KMS-11 (cell line): Measurements from ENCODE around the gene PRLR.

ENCODE experiments used
- H2AFZ ChIP-seq: fragments of 200-600 bp; sonication (generic); 2 replicates; pipeline ENCODE4 v1.6.1; 2016; ENCODE audit warnings: antibody characterized with exemption, mixed run types, low read depth
- H3K27ac ChIP-seq: fragments of 200-600 bp; sonication (generic); 2 replicates; pipeline ENCODE4 v1.6.1; 2016; ENCODE audit warnings: mild to moderate bottlenecking, mixed run types
- H3K27me3 ChIP-seq: fragments of 200-600 bp; sonication (generic); 2 replicates; pipeline ENCODE4 v1.6.1; 2017; ENCODE audit warnings: mild to moderate bottlenecking, low read depth, mixed run types, moderate library complexity; ENCODE audit not compliant: insufficient read depth
- H3K36me3 ChIP-seq: fragments of 200-600 bp; sonication (generic); 2 replicates; pipeline ENCODE4 v1.6.1; 2017; ENCODE audit warnings: mild to moderate bottlenecking, mixed run types; ENCODE audit not compliant: insufficient read depth
- H3K4me1 ChIP-seq: fragments of 200-600 bp; sonication (generic); 2 replicates; pipeline ENCODE4 v1.6.1; 2016; ENCODE audit warnings: mild to moderate bottlenecking, low read depth, mixed run types; ENCODE audit not compliant: poor library complexity, severe bottlenecking
- H3K4me2 ChIP-seq: fragments of 200-600 bp; sonication (generic); 2 replicates; pipeline ENCODE4 v1.7.0; 2016; ENCODE audit warnings: mild to moderate bottlenecking, mixed run types
- H3K4me3 ChIP-seq: fragments of 200-600 bp; sonication (generic); IDR thresholded peaks from 2 replicates; pipeline ENCODE4 v1.6.1; 2017; ENCODE audit warnings: low read depth, low read length, mixed read lengths; ENCODE audit not compliant: insufficient read depth
- H3K79me2 ChIP-seq: fragments of 200-600 bp; sonication (generic); 2 replicates; pipeline ENCODE4 v1.6.1; 2016; ENCODE audit warnings: low read depth, mixed run types; ENCODE audit not compliant: insufficient read depth
- H3K9ac ChIP-seq: fragments of 200-600 bp; sonication (generic); 2 replicates; pipeline ENCODE4 v1.6.1; 2016; ENCODE audit warnings: mild to moderate bottlenecking, mixed run types
- H4K20me1 ChIP-seq: fragments of 200-600 bp; sonication (generic); 2 replicates; pipeline ENCODE4 v1.6.1; 2016; ENCODE audit warnings: mild to moderate bottlenecking, mixed run types; ENCODE audit not compliant: insufficient read depth
- CTCF ChIP-seq: fragments of 200-600 bp; sonication (generic); conservative IDR thresholded peaks from 2 replicates; pipeline ENCODE4 v1.6.1; 2017; ENCODE audit warnings: low read depth, mild to moderate bottlenecking, antibody characterized with exemption, low read length, moderate library complexity, mixed read lengths

The PRLR gene

GRCh38 chr5:35227720-35228119 is 2.6 kb downstream of the PRLR start:
- Histone ChIP-seq H3K9ac (no peak overlapping the region), H3K4me2 (no peak overlapping the region), H3K27me3 (no peaks in the 10 kb centered on the region), H3K36me3 (no peaks in the 10 kb centered on the region), H3K4me1 (peaks cover 9% of the 10 kb centered on the region), H3K79me2 (no peaks in the 10 kb centered on the region), H4K20me1 (no peaks in the 10 kb centered on the region), H3K27ac (no peak overlapping the region), H3K4me3 (no peak overlapping the region), H2AFZ (no peak overlapping the region)
- TF ChIP-seq CTCF: no peak

GRCh38 chr5:35223787-35224395 is 6.4 kb downstream of the PRLR start:
- H3K9ac ChIP-seq: no peak overlapping the region
- no peak overlapping the region for H3K4me2 ChIP-seq
- no peaks in the 10 kb centered on the region for H3K27me3 ChIP-seq
- H4K20me1 ChIP-seq: no peaks in the 10 kb centered on the region
- TF ChIP-seq CTCF: no peak
- no peaks in the 10 kb centered on the region for H3K4me1 ChIP-seq
- no peak overlapping the region for H3K4me3 ChIP-seq
- H2AFZ ChIP-seq: no peak overlapping the region
- H3K27ac ChIP-seq: no peak overlapping the region
- no peaks in the 10 kb centered on the region for H3K36me3 ChIP-seq
- H3K79me2 ChIP-seq: no peaks in the 10 kb centered on the region

- no peak overlapping the region for H2AFZ ChIP-seq
- H3K4me1 ChIP-seq: no peaks in the 10 kb centered on the region
- no peaks in the 10 kb centered on the region for H3K36me3 ChIP-seq
- H3K79me2 ChIP-seq: no peaks in the 10 kb centered on the region
- no peak for TF ChIP-seq CTCF
- H3K9ac ChIP-seq: no peak overlapping the region
- no peak overlapping the region for H3K4me3 ChIP-seq
- H3K4me2 ChIP-seq: no peak overlapping the region
- H3K27me3 ChIP-seq: no peaks in the 10 kb centered on the region
- H4K20me1 ChIP-seq: no peaks in the 10 kb centered on the region
- no peak overlapping the region for H3K27ac ChIP-seq
Measured at GRCh38 chr5:35220967-35221366, 9.3 kb downstream of the PRLR start.

GRCh38 chr5:35218981-35219380 is 11.3 kb downstream of the PRLR start:
- Histone ChIP-seq H3K4me2 (no peak overlapping the region), H3K4me1 (no peaks in the 10 kb centered on the region), H3K27ac (no peak overlapping the region), H4K20me1 (no peaks in the 10 kb centered on the region), H2AFZ (no peak overlapping the region), H3K4me3 (no peak overlapping the region), H3K79me2 (no peaks in the 10 kb centered on the region), H3K27me3 (no peaks in the 10 kb centered on the region), H3K9ac (no peak overlapping the region), H3K36me3 (no peaks in the 10 kb centered on the region)
- no peak for TF ChIP-seq CTCF
